Measurements from ENCODE around the gene MTCL1.

DNA sequence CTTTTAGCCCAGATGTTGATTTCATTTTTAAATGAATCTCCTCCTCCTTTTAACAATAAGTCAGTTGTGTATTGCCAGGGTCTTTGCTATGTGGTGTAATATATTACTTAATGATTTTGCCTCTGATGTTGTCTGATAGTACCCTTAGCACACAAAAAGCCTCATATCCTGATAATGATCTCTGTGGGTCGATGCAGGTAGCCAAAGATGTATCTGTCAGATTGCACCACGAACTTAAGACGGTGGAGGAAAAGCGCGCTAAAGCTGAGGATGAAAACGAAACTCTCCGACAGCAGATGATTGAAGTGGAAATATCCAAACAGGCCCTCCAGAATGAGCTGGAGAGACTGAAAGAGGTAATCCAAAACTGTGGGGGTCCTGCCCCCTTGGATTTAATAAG is 14.8 kb downstream of the MTCL1 start:
- TF ChIP-seq, protein P1, sequence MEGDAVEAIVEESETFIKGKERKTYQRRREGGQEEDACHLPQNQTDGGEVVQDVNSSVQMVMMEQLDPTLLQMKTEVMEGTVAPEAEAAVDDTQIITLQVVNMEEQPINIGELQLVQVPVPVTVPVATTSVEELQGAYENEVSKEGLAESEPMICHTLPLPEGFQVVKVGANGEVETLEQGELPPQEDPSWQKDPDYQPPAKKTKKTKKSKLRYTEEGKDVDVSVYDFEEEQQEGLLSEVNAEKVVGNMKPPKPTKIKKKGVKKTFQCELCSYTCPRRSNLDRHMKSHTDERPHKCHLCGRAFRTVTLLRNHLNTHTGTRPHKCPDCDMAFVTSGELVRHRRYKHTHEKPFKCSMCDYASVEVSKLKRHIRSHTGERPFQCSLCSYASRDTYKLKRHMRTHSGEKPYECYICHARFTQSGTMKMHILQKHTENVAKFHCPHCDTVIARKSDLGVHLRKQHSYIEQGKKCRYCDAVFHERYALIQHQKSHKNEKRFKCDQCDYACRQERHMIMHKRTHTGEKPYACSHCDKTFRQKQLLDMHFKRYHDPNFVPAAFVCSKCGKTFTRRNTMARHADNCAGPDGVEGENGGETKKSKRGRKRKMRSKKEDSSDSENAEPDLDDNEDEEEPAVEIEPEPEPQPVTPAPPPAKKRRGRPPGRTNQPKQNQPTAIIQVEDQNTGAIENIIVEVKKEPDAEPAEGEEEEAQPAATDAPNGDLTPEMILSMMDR (IDR thresholded peaks at IDR 0.05; ENCODE audit: poor library complexity), result no peak
- TF ChIP-seq EZH2phosphoT487 (IDR thresholded peaks at IDR 0.05; ENCODE audit: low read depth, severe bottlenecking, unreplicated experiment), result no peak
- no peak for TF ChIP-seq EZH2 (IDR thresholded peaks at IDR 0.05; ENCODE audit: borderline replicate concordance)

All from hepatocyte (in vitro differentiated cells).